Right ventricle myocardium inferior (tissue), 1 donor: Measurements from ENCODE around the gene FAM200B. TPM values are rescaled to one million over a fixed set of nuclear protein-coding genes. Genes with fewer than 3 reads are reported as not detected.

Experiments
- ATAC-seq: fragments of 200-7000 bp; cut with Tn5 transposase; one replicate; pipeline ENCODE4 v1.9.1; 2020; ENCODE audit warnings: mild to moderate bottlenecking, moderate library complexity
- DNase-seq: peaks from one replicate; pipeline ENCODE4 v3.0.0; 2021; ENCODE audit errors: missing footprints
- intact Hi-C: fragments of 100-400 bp; cut with DNase I; formaldehyde crosslinking; loops from one replicate; pipeline ENCODE4 v1.11.0; 2022
- total RNA-seq: library from RNA; stranded (reverse); fragmentation: NEBNext Ultra II Directional; extraction: Animal tissue kit (Norgen Biotek cat#: 25700); gene quantifications from one replicate; pipeline ENCODE4 v1.2.1, GENCODE V29; 2021
- donor health status: DM: no; HTN: yes; CAD: no; lungs with severe emphysema.

The FAM200B gene
- total RNA-seq, 1 donor from 2014 or later, result 25.2 TPM

- intact Hi-C loops, result loop anchor here (10.0 kb wide), 1 partner anchor 515 kb away; no protein-coding TSS in a partner anchor
- no peak for ATAC-seq
- DNase-seq, result no peak
Measured at GRCh38 chr4:15659768-15660570, 21.7 kb upstream of the FAM200B start.

DNA sequence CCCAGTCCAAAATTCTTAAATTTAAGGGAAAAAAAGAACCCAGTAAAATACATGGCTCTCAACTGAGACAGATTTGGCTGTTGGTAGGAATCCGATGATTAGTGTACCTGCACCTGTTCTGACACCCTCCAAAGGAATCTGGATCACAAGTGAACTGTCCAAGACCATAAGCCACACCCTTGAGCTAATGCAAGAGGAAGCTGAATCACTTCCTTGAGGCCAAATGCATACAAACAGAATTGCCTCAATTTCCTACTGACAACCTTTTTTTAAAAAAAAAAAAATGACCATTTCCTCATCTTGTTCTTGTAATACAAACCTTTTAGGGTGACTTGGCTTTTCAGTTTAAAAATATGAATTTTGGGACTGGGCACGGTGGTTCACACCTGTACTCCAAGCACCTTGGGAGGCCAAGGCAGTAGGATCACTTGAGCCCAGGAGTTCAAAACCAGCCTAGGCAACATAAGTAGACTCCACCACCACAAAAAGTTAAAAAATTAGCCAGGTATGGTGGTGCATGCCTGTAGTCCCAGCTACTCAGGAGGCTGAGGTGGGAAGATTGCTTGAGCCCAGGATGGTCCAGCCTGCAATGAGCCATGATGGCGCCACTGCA is 15.8 kb upstream of the FAM200B start:
- ATAC-seq (no peak), DNase-seq (no peak)
- intact Hi-C loops, result no loop called here

- intact Hi-C loops, result no loop called here
- DNase-seq (no peak), ATAC-seq (no peak)
Measured at GRCh38 chr4:15667006-15667405, 14.6 kb upstream of the FAM200B start.

DNA sequence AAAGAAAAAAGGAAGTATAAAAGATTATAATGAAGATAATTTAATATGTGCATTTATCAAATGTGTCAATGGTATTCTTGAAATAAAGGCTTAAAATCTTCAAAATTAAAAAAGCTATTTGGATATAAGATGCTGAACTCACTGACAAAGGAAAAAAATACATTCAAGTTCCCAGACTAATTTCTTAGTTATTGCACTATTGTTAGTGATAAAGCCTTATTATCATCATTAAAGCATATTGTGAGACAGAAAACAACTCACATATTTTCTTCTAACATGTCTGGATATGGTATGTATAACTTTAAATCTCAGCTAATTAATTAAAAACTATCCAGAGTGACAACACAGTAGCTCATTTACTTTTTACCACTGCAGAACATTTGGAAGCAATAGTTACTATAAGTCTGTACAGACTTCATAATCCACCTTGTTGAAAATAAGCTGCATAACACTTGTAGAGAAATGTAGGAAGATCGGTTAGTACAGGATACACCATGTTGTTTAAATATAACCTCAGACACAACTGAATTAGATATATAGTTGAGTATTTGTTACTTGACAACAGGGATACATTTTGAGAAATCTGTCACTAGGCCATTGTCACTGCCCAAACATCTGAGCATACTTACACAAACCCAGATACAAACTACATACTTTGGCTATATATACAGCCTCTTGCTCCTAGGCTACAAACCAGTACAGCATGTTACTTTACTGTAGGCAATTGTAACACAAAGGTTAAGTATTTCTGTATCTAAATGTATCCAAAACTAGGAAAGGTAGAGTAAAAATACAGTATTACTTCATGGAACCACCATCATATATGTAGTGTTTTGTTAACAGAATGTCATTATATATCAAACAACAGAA is 12.8 kb upstream of the FAM200B start:
- intact Hi-C loops, result no loop called here
- no peak for DNase-seq
- ATAC-seq, result no peak

DNA sequence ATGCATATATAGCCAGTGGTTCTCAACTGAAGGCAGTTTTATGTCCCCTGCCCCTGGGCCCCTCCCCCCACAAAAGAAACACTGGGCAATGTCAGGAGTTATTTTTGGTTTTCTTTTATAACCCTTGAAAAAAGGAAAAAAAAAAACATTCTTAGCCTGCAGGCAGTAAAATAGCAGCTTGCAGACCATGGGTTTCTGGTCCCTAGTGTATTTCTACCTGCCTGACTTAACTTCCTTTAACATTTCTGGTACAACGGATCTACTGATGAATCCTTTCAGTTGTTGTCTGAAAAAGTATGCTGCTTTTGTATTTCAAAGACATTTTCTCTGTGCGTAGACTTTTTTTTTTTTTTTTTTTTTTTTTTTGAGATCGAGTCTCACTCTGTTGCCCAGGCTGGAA is 11.1 kb upstream of the FAM200B start:
- intact Hi-C loops, result no loop called here
- DNase-seq, result no peak
- ATAC-seq, result no peak

GRCh38 chr4:15672101-15672500 is 9.5 kb upstream of the FAM200B start:
- intact Hi-C loops, result no loop called here

GRCh38 chr4:15673337-15673736 is 8.3 kb upstream of the FAM200B start:
- ATAC-seq, result no peak
- no peak for DNase-seq
- intact Hi-C loops, result no loop called here

More at GRCh38 chr4:15672101-15672500, 9.5 kb upstream of the FAM200B start:
- ATAC-seq (no peak), DNase-seq (no peak)

DNA sequence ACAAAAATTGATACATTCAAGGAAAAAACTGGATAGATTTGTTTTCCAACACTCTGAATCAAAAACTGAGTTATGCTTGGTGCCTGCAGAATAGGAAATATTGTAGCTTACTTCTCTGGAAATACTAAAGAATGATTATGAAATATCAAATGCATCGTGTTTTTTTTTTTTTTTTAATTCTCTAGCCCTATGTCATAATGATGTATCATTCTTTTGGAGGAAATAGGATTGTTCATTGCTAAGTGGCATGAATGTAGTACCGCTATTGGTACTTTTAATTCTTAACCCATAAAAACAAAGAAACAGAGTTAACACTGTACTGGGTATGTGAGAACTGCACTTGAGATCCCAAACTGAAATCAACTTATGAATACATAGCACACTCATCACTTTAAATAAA is 7.6 kb upstream of the FAM200B start:
- no peak for DNase-seq

GRCh38 chr4:15674926-15675325 is 6.7 kb upstream of the FAM200B start:
- no peak for ATAC-seq
- no peak for DNase-seq
- intact Hi-C loops, result no loop called here

More for the DNA sequence above, 7.6 kb upstream of the FAM200B start:
- intact Hi-C loops, result no loop called here
- ATAC-seq, result no peak

DNA sequence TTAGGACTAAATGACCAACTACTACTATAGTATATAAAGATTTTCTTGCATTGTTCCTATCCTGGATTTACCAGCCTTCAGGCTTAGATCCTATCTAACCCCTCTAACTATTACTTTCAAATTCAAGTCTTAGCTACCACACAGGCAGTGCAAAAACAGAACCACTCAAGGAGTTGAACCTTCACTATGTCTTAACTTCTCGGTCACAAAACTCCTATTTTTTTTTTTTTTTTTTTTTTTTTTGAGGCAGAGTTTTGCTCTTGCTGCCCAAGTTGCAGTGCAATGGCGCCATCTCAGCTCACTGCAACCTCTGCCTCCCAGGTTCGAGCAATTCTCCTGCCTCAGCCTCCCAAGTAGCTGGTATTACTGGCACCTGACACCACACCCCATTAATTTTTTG is 6.3 kb upstream of the FAM200B start:
- no peak for DNase-seq
- no peak for ATAC-seq
- intact Hi-C loops, result no loop called here

GRCh38 chr4:15676039-15676438 is 5.6 kb upstream of the FAM200B start:
- ATAC-seq (no peak), DNase-seq (no peak)
- intact Hi-C loops, result no loop called here

DNA sequence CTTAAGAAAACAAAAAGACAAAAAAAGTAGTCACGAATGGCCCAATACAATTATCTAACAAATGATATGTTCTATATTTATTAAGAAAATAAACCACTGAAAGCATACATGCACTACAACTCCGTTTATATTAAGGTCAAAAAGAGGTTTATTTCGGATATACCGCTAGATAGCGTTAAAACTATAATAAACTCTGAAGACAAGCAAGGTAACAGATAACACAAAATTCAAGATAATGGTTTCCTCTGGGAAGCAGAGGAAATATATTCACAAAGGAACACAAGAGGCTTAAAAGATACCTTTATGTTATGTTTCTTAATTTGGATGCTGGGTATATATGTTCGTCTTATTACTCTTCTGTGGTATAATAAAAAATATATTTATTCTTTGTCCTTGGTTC is 4.7 kb upstream of the FAM200B start:
- DNase-seq, result no peak
- ATAC-seq, result no peak
- intact Hi-C loops, result no loop called here

GRCh38 chr4:15677507-15677988 is 4.1 kb upstream of the FAM200B start:
- ATAC-seq, result no peak
- intact Hi-C loops, result no loop called here
- DNase-seq, result no peak

GRCh38 chr4:15681067-15681371 is 608 bp upstream of the FAM200B start:
- ATAC-seq (no peak), DNase-seq (no peak)
- intact Hi-C loops, result loop anchor here (2.0 kb wide), 1 partner anchor 26 kb away; the partner anchor contains the start of gene FBXL5

- ATAC-seq (no peak), DNase-seq (no peak)
- intact Hi-C loops, result no loop called here
Measured at GRCh38 chr4:15682242-15683142, 865 bp downstream of the FAM200B start.

GRCh38 chr4:15683143-15683495 is 1.5 kb downstream of the FAM200B start:
- intact Hi-C loops, result no loop called here
- DNase-seq (no peak), ATAC-seq (no peak)

DNA sequence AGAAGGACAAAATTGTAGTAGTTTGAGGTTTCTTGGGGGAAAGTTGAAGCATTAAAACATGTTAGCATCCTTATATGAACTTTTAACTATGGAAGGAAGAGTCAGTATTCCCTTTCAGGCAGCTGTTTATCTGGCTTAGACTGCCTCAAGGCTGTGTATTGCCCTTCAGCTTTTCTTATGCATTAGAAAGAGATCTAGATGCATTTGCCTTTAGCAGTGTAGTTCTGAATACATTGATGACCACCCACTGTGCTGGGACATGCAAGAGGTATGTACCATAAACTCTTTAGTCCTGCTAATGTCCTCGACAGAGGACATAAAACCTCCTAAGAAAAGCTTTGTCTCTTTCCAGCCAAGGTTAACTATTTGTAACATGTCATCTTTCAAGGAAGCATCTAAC is 2.9 kb downstream of the FAM200B start:
- DNase-seq, result no peak
- no peak for ATAC-seq
- intact Hi-C loops, result no loop called here

GRCh38 chr4:15688051-15688450 is 6.4 kb downstream of the FAM200B start:
- DNase-seq (no peak), ATAC-seq (no peak)
- intact Hi-C loops, result no loop called here

- no peak for ATAC-seq
- intact Hi-C loops, result no loop called here
- DNase-seq, result no peak
Measured at GRCh38 chr4:15689540-15689939, 7.9 kb downstream of the FAM200B start.
